ENCODE results near the gene ATG5. TPM values are rescaled to one million over a fixed set of nuclear protein-coding genes. Genes with fewer than 3 reads are reported as not detected.

ATG5 gene
- total RNA-seq, 2 experiments from 2014 or later: 31.6 to 36.0 TPM

- POLR2A ChIA-PET: no interaction called here
- ATAC-seq (no peak), DNase-seq (no peak)
- CTCF ChIA-PET: interaction anchor here (1.0 to 2.8 kb wide), 6 partner anchors 8 to 650 kb away, joined by 3 to 13 read pairs (median 4); partner anchors contain the start of gene CRYBG1
- no peaks in the 10 kb centered on the region for H3K4me1 Mint-ChIP-seq (ENCODE audit: low read depth)
- no peaks in the 10 kb centered on the region for H3K9me3 Mint-ChIP-seq (ENCODE audit: insufficient read depth)
- no peak overlapping the region for H3K4me3 Mint-ChIP-seq
- no peaks in the 10 kb centered on the region for H3K36me3 Mint-ChIP-seq (ENCODE audit: low read depth)
- no peak overlapping the region for H3K27ac Mint-ChIP-seq
- H3K27me3 Mint-ChIP-seq (ENCODE audit: low read depth): peaks cover 17% of the 10 kb centered on the region
Measured at GRCh38 chr6:106347219-106347618, 21.7 kb upstream of the ATG5 start.

GRCh38 chr6:106339334-106340029, 13.9 kb upstream of the ATG5 start:
- H3K4me3 Mint-ChIP-seq: peak overlapping the region; percentile 19
- peak; percentile 60 for DNase-seq
- peaks cover 5% of the 10 kb centered on the region for H3K4me1 Mint-ChIP-seq (ENCODE audit: low read depth)
- ChIA-PET CTCF (interaction anchor here (0.6 to 3.6 kb wide), 41 partner anchors 8 to 907 kb away, joined by 3 to 15 read pairs (median 4); partner anchors contain the start of genes ATG5 and CRYBG1), POLR2A (no interaction called here)
- H3K27me3 Mint-ChIP-seq (ENCODE audit: low read depth): peaks cover 28% of the 10 kb centered on the region
- no peak overlapping the region for H3K27ac Mint-ChIP-seq
- H3K9me3 Mint-ChIP-seq (ENCODE audit: insufficient read depth): no peaks in the 10 kb centered on the region
- ATAC-seq: peak; percentile 92
- no peaks in the 10 kb centered on the region for H3K36me3 Mint-ChIP-seq (ENCODE audit: low read depth)

- POLR2A ChIA-PET: interaction anchor here (0.7 kb wide), 1 partner anchor 10 kb away, joined by 3 read pairs; no protein-coding TSS in a partner anchor
- DNase-seq (peak; percentile 63), ATAC-seq (peak; percentile 78)
- CTCF ChIA-PET: interaction anchor here (0.6 to 3.3 kb wide), 18 partner anchors 9 to 779 kb away, joined by 3 to 13 read pairs (median 4); partner anchors contain the start of genes ATG5 and CRYBG1
- Mint-ChIP-seq H3K4me3 (no peak overlapping the region), H3K9me3 (ENCODE audit: insufficient read depth) (no peaks in the 10 kb centered on the region), H3K27me3 (ENCODE audit: low read depth) (peaks cover 28% of the 10 kb centered on the region), H3K4me1 (ENCODE audit: low read depth) (peaks cover 5% of the 10 kb centered on the region), H3K27ac (no peak overlapping the region), H3K36me3 (ENCODE audit: low read depth) (no peaks in the 10 kb centered on the region)
Measured at GRCh38 chr6:106334646-106335448, 9.3 kb upstream of the ATG5 start.

DNA sequence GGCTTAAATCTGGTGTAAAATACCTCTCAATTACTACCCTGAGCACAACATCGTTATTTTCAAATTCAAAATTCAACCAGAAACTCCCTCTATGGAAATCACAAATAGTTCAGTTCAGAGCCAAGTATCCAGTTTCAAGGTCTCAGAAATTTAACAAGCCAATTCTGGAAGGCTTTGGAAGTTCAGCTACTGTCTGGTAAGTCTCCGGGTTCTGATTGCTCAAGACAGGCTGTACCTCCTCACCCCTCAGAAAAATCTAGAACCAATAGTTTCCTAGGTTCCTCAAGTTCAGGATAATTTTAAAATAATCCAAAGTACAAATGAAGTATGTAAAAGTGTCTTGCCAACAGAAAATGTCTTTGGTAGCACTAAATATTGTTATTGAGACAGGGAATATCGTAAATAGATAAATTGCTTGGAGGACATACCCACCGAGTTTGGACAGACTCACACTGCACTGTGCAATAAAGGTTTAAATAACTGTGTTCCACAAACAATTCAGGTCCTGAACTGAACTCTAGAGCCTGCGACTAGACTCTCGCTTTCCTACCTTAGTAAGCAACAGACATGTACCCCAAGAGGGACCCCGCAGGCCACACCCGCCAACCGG, 729 bp downstream of the ATG5 start:
- no peaks in the 10 kb centered on the region for H3K9me3 Mint-ChIP-seq (ENCODE audit: insufficient read depth)
- peaks cover 22% of the 10 kb centered on the region for H3K27me3 Mint-ChIP-seq (ENCODE audit: low read depth)
- H3K27ac Mint-ChIP-seq: peak overlapping the region; percentile 99
- DNase-seq: no peak
- H3K4me1 Mint-ChIP-seq (ENCODE audit: low read depth): peaks cover 35% of the 10 kb centered on the region
- POLR2A ChIA-PET: interaction anchor here (0.6 to 1.4 kb wide), 7 partner anchors 9 to 922 kb away, joined by 3 to 6 read pairs (median 4); partner anchors contain the start of gene PREP
- no peak for ATAC-seq
- CTCF ChIA-PET: interaction anchor here (1.2 to 1.7 kb wide), 3 partner anchors 9 to 15 kb away, joined by 5 to 12 read pairs (median 8); no protein-coding TSS in a partner anchor
- peak overlapping the region; percentile 100 for H3K4me3 Mint-ChIP-seq
- H3K36me3 Mint-ChIP-seq (ENCODE audit: low read depth): peaks cover 17% of the 10 kb centered on the region

GRCh38 chr6:106321940-106322339, 3.6 kb downstream of the ATG5 start:
- POLR2A ChIA-PET: interaction anchor here (0.7 kb wide), 1 partner anchor 156 kb away, joined by 3 read pairs; no protein-coding TSS in a partner anchor

DNA sequence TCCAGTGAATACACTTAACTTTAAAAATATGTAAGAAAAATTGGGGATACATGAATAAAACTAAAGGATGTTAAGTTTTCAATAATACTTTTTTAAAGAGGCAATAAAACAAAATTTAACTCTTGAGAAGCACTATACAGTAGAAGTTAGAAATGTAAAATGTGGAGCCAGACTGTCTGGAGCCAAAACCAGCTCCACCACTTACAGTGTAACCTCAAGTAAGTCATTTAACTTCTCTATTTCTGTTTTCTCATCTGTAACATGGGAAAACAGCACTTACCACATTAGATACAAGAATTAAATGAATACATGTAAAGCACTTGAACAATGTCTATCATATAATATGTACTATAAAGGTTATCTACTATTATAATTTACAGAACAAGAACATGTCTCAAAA, 6.7 kb downstream of the ATG5 start:
- Mint-ChIP-seq H3K4me3 (no peak overlapping the region), H3K27me3 (ENCODE audit: low read depth) (no peaks in the 10 kb centered on the region), H3K36me3 (ENCODE audit: low read depth) (peaks cover 24% of the 10 kb centered on the region), H3K27ac (no peak overlapping the region), H3K4me1 (ENCODE audit: low read depth) (peaks cover 38% of the 10 kb centered on the region), H3K9me3 (ENCODE audit: insufficient read depth) (no peaks in the 10 kb centered on the region)
- DNase-seq: no peak
- POLR2A ChIA-PET: no interaction called here
- no peak for ATAC-seq
- CTCF ChIA-PET: interaction anchor here (1.2 to 2.8 kb wide), 2 partner anchors 21 to 95 kb away, joined by 4 to 10 read pairs; no protein-coding TSS in a partner anchor

More at GRCh38 chr6:106321940-106322339, 3.6 kb downstream of the ATG5 start:
- CTCF ChIA-PET: no interaction called here
- H3K27me3 Mint-ChIP-seq (ENCODE audit: low read depth): no peaks in the 10 kb centered on the region
- ATAC-seq (no peak), DNase-seq (no peak)
- H3K4me3 Mint-ChIP-seq: no peak overlapping the region
- peaks cover 43% of the 10 kb centered on the region for H3K4me1 Mint-ChIP-seq (ENCODE audit: low read depth)
- peaks cover 17% of the 10 kb centered on the region for H3K36me3 Mint-ChIP-seq (ENCODE audit: low read depth)
- no peak overlapping the region for H3K27ac Mint-ChIP-seq
- no peaks in the 10 kb centered on the region for H3K9me3 Mint-ChIP-seq (ENCODE audit: insufficient read depth)

DNA sequence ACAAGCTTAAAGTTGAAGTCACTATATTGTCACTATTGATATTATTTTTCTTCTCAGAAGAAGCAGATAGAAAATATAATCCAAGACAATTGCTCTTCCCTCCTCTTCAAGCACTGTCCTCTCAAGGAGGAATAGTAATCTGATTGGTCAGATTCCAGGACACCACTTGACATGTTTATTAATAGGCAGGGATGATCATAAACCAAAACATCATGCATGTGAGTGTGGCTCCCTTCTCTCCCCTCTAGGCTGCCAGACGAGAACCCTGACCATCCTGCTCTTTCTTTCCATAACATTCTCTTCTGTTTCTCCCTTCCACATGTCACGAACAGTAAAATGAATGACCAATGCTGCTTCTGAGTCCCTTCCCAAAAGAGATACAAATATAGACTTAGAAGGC, 7.5 kb downstream of the ATG5 start:
- Mint-ChIP-seq H3K9me3 (ENCODE audit: insufficient read depth) (no peaks in the 10 kb centered on the region), H3K4me1 (ENCODE audit: low read depth) (peaks cover 36% of the 10 kb centered on the region), H3K27ac (no peak overlapping the region), H3K27me3 (ENCODE audit: low read depth) (no peaks in the 10 kb centered on the region), H3K4me3 (no peak overlapping the region), H3K36me3 (ENCODE audit: low read depth) (peaks cover 25% of the 10 kb centered on the region)
- no peak for ATAC-seq
- ChIA-PET CTCF (interaction anchor here (2.8 kb wide), 1 partner anchor 21 kb away, joined by 10 read pairs; no protein-coding TSS in a partner anchor), POLR2A (no interaction called here)
- DNase-seq: no peak

DNA sequence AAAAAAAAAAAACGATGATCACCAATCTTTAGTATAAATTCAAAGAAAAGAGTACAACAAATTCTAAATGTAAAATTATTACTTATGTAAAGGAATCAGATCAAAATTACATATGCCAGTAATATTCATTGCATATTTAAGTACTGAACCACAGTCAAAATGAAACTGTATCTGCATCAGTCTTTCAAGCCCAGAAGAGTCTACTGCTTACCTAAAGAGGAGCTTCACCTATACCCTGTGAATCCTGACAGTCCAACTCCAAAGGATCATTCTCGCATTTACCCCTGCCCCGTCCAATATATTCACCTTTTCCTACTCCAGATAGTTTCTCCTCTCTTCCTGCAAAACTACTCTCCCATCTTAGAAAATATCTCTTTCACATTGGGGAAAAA, 9.2 kb downstream of the ATG5 start:
- no peak for DNase-seq
- ChIA-PET CTCF (interaction anchor here (1.2 to 1.3 kb wide), 2 partner anchors 230 to 663 kb away, joined by 3 read pairs; partner anchors contain the start of gene PRDM1), POLR2A (interaction anchor here (0.8 to 1.8 kb wide), 2 partner anchors 9 to 543 kb away, joined by 3 to 6 read pairs; partner anchors contain the start of gene ATG5)
- no peak overlapping the region for H3K27ac Mint-ChIP-seq
- H3K27me3 Mint-ChIP-seq (ENCODE audit: low read depth): no peaks in the 10 kb centered on the region
- H3K4me1 Mint-ChIP-seq (ENCODE audit: low read depth): peaks cover 40% of the 10 kb centered on the region
- no peaks in the 10 kb centered on the region for H3K9me3 Mint-ChIP-seq (ENCODE audit: insufficient read depth)
- no peak for ATAC-seq
- H3K4me3 Mint-ChIP-seq: no peak overlapping the region
- H3K36me3 Mint-ChIP-seq (ENCODE audit: low read depth): peaks cover 30% of the 10 kb centered on the region

- Mint-ChIP-seq H3K27ac (no peak overlapping the region), H3K36me3 (ENCODE audit: low read depth) (peaks cover 35% of the 10 kb centered on the region), H3K9me3 (ENCODE audit: insufficient read depth) (no peaks in the 10 kb centered on the region), H3K27me3 (ENCODE audit: low read depth) (no peaks in the 10 kb centered on the region), H3K4me1 (ENCODE audit: low read depth) (peaks cover 43% of the 10 kb centered on the region), H3K4me3 (no peak overlapping the region)
- ATAC-seq: no peak
- CTCF ChIA-PET: interaction anchor here (1.0 to 1.5 kb wide), 3 partner anchors 10 to 1633 kb away, joined by 3 to 8 read pairs (median 3); partner anchors contain the start of genes ATG5 and PRDM1
- no peak for DNase-seq
- POLR2A ChIA-PET: interaction anchor here (0.8 to 1.8 kb wide), 2 partner anchors 10 to 544 kb away, joined by 3 to 6 read pairs; partner anchors contain the start of gene ATG5
Measured at GRCh38 chr6:106315765-106316374, 9.7 kb downstream of the ATG5 start.

GRCh38 chr6:106309766-106310373, 15.7 kb downstream of the ATG5 start:
- no peaks in the 10 kb centered on the region for H3K9me3 Mint-ChIP-seq (ENCODE audit: insufficient read depth)
- peaks cover 24% of the 10 kb centered on the region for H3K4me1 Mint-ChIP-seq (ENCODE audit: low read depth)
- no peak for DNase-seq
- no peaks in the 10 kb centered on the region for H3K27me3 Mint-ChIP-seq (ENCODE audit: low read depth)
- H3K27ac Mint-ChIP-seq: no peak overlapping the region
- POLR2A ChIA-PET: no interaction called here
- H3K4me3 Mint-ChIP-seq: no peak overlapping the region
- no peak for ATAC-seq
- peaks cover 45% of the 10 kb centered on the region for H3K36me3 Mint-ChIP-seq (ENCODE audit: low read depth)
- CTCF ChIA-PET: interaction anchor here (1.1 to 2.1 kb wide), 3 partner anchors 9 to 224 kb away, joined by 3 to 10 read pairs (median 3); no protein-coding TSS in a partner anchor
